Caco-2 (cell line): ENCODE results near the gene LATS2. TPM values are rescaled to one million over a fixed set of nuclear protein-coding genes. Genes with fewer than 3 reads are reported as not detected.

ENCODE experiments used
- BruUV-seq: library from RNA; stranded (reverse); fragments of 400-500 nt; replicated peaks from 2 replicates; lab custom pipeline; 2021; lab: Mats Ljungman, UMichigan
- CTCF ChIA-PET: fragments of 300-600 bp; sonication (Branson Sonifier 250); formaldehyde crosslinking; loops from one replicate; lab custom pipeline; 2022; ENCODE audit warnings: antibody characterized with exemption; lab: Charles Lee
- POLR2A ChIA-PET: fragments of 300-600 bp; sonication (Branson Sonifier 250); formaldehyde crosslinking; loops from one replicate; lab custom pipeline; 2022; ENCODE audit warnings: antibody characterized with exemption; lab: Charles Lee
- DNase-seq, 2 experiments: peaks; one replicate each; pipeline versions ENCODE4 v3.0.0 to v3.0.0-alpha.2; 2020 to 2022
- H3K27me3 ChIP-seq: replicated peaks from 2 replicates; pipeline ENCODE4 v1.6.0; 2011; ENCODE audit warnings: low read length; ENCODE audit not compliant: control insufficient read depth, insufficient read depth
- H3K36me3 ChIP-seq: 2 replicates; pipeline ENCODE4 v1.5.1; 2011; ENCODE audit warnings: low read length; ENCODE audit not compliant: control insufficient read depth, insufficient read depth
- H3K4me1 ChIP-seq: fragments of 250-450 bp; sonication (Bioruptor Pico); 2 replicates; pipeline ENCODE4 v1.5.1; 2020; ENCODE audit warnings: mild to moderate bottlenecking
- H3K4me3 ChIP-seq: 2 replicates; pipeline ENCODE4 v1.5.1; 2011; ENCODE audit warnings: low read depth, mild to moderate bottlenecking, control low read depth, low read length
- H3K9me3 ChIP-seq: fragments of 250-450 bp; sonication (Bioruptor Pico); 2 replicates; pipeline ENCODE4 v1.5.1; 2020; ENCODE audit warnings: mild to moderate bottlenecking, moderate library complexity
- H3K27ac Mint-ChIP-seq: one replicate; pipeline ENCODE4 v1.8.0; 2022; ENCODE audit warnings: mixed read lengths; ENCODE audit not compliant: unreplicated experiment
- H3K27me3 Mint-ChIP-seq: one replicate; pipeline ENCODE4 v1.8.0; 2022; ENCODE audit warnings: mixed read lengths; ENCODE audit not compliant: insufficient read depth, unreplicated experiment
- H3K36me3 Mint-ChIP-seq: one replicate; pipeline ENCODE4 v1.8.0; 2022; ENCODE audit warnings: mild to moderate bottlenecking, mixed read lengths; ENCODE audit not compliant: insufficient read depth, unreplicated experiment
- H3K4me1 Mint-ChIP-seq: one replicate; pipeline ENCODE4 v1.8.0; 2022; ENCODE audit warnings: low read depth, mixed read lengths; ENCODE audit not compliant: unreplicated experiment
- H3K4me3 Mint-ChIP-seq: one replicate; pipeline ENCODE4 v1.8.0; 2022; ENCODE audit warnings: mild to moderate bottlenecking, moderate library complexity, mixed read lengths; ENCODE audit not compliant: unreplicated experiment
- H3K9me3 Mint-ChIP-seq: one replicate; pipeline ENCODE4 v1.8.0; 2022; ENCODE audit warnings: mixed read lengths; ENCODE audit not compliant: unreplicated experiment
- CTCF ChIP-seq, 2 experiments: fragments of 200-600 bp in 1 of 2; IDR thresholded peaks; 1 replicate in 1 of 2; 2 replicates in 1 of 2; pipeline versions ENCODE4 v1.5.1 to v1.8.0; 2011 to 2022; ENCODE audit warnings: antibody characterized with exemption in 1 of 2, control low read depth in 1 of 2, inconsistent platforms in 1 of 2, low read depth in 1 of 2, low read length in 1 of 2, mild to moderate bottlenecking in 1 of 2, moderate library complexity in 1 of 2; ENCODE audit not compliant: insufficient read depth in 1 of 2, severe bottlenecking in 1 of 2, unreplicated experiment in 1 of 2
- intact Hi-C: fragments of 100-400 bp; cut with micrococcal nuclease; formaldehyde crosslinking; loops from one replicate; pipeline ENCODE4 v1.10.0; 2022; ENCODE audit not compliant: unreplicated experiment
- total RNA-seq: library from RNA; stranded (reverse); gene quantifications from 2 replicates; pipeline ENCODE4 v1.2.3, GENCODE V29; 2022

LATS2 gene
- total RNA-seq, 1 experiment from 2014 or later, result 45.6 TPM

DNA sequence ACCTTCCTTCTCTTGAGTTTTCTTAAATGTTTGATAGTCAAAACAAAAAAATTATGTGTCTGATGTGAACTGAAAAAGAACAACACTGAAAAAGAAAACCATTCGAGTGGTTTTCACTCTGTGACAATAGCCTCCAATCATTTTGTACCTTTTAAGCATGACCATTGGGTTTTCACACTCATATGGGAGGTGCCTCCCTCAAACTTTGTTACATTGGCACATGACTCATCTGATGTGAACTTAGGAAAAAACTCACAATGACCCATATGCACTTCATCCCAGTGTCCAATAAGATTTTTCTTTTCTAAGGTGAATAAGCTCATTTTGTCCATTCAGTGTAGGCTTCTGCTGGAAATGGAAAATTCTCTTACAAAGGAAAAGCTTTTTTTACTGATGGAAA is 92.2 kb downstream of the LATS2 start:
- H3K4me1 Mint-ChIP-seq, result peaks cover 23% of the 10 kb centered on the region
- peaks cover 22% of the 10 kb centered on the region for H3K4me1 ChIP-seq
- ChIA-PET POLR2A (no interaction called here), CTCF (no interaction called here)
- H3K36me3 Mint-ChIP-seq, result peaks cover 68% of the 10 kb centered on the region
- H3K27me3 ChIP-seq, result no peaks in the 10 kb centered on the region
- H3K27ac Mint-ChIP-seq, result peak overlapping the region; percentile 20
- intact Hi-C loops, result no loop called here
- no peak for TF ChIP-seq CTCF (IDR thresholded peaks at IDR 0.05; ENCODE audit: insufficient read depth in 1 of 2, low read depth in 1 of 2, low read length in 1 of 2, severe bottlenecking in 1 of 2, unreplicated experiment in 1 of 2)
- DNase-seq, result no peak
- no TSS peak for BruUV-seq
- H3K4me3 ChIP-seq, result no peak overlapping the region
- no peaks in the 10 kb centered on the region for H3K27me3 Mint-ChIP-seq
- no peaks in the 10 kb centered on the region; the same call in 1 of the 2 replicates for H3K9me3 ChIP-seq
- H3K36me3 ChIP-seq, result peaks cover 1% of the 10 kb centered on the region
- no peak overlapping the region for H3K4me3 Mint-ChIP-seq
- peaks cover 8% of the 10 kb centered on the region for H3K9me3 Mint-ChIP-seq

GRCh38 chr13:20968745-20969144 is 92.6 kb downstream of the LATS2 start:
- no peak for TF ChIP-seq CTCF (IDR thresholded peaks at IDR 0.05; ENCODE audit: insufficient read depth in 1 of 2, low read depth in 1 of 2, low read length in 1 of 2, severe bottlenecking in 1 of 2, unreplicated experiment in 1 of 2)
- peaks cover 1% of the 10 kb centered on the region; the same call in 1 of the 2 replicates for H3K36me3 ChIP-seq
- H3K27me3 ChIP-seq, result no peaks in the 10 kb centered on the region
- Mint-ChIP-seq H3K9me3 (peaks cover 8% of the 10 kb centered on the region), H3K27ac (peak overlapping the region; percentile 20), H3K27me3 (no peaks in the 10 kb centered on the region), H3K4me1 (peaks cover 23% of the 10 kb centered on the region), H3K36me3 (peaks cover 64% of the 10 kb centered on the region), H3K4me3 (no peak overlapping the region)
- CTCF ChIA-PET, result no interaction called here
- H3K4me3 ChIP-seq, result no peak overlapping the region
- no peaks in the 10 kb centered on the region; the same call in 1 of the 2 replicates for H3K9me3 ChIP-seq
- intact Hi-C loops, result no loop called here
- no TSS peak for BruUV-seq
- no peak for DNase-seq
- POLR2A ChIA-PET, result no interaction called here
- peaks cover 22% of the 10 kb centered on the region for H3K4me1 ChIP-seq

DNA sequence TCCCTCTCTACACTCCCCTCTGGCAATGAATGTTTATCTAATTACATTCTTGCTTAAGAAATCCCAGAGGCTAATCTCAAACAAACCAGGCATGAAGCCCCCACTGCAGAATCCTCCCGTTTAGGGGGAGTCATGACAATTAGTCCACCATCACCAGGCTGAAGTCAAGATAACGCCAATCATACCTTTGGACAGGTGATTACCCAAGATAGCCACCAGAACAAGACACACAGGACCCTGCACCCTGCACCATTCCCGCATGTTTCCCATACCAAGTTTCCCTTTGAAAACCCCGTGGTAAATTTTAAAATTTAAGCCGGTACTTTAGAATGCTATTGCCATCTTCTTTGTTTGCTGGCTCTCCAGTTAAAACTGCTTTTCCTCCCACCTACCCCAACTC is 94.0 kb downstream of the LATS2 start:
- no peak for TF ChIP-seq CTCF (IDR thresholded peaks at IDR 0.05; ENCODE audit: insufficient read depth in 1 of 2, low read depth in 1 of 2, low read length in 1 of 2, severe bottlenecking in 1 of 2, unreplicated experiment in 1 of 2)
- H3K4me3 Mint-ChIP-seq, result no peak overlapping the region
- Histone ChIP-seq H3K4me3 (no peak overlapping the region), H3K27me3 (no peaks in the 10 kb centered on the region), H3K36me3 (peaks cover 1% of the 10 kb centered on the region; the same call in 1 of the 2 replicates), H3K9me3 (no peaks in the 10 kb centered on the region; the same call in 1 of the 2 replicates), H3K4me1 (peaks cover 22% of the 10 kb centered on the region)
- DNase-seq, result peak; percentile 58 to 69
- peak overlapping the region; percentile 55 for H3K27ac Mint-ChIP-seq
- no TSS peak for BruUV-seq
- peaks cover 50% of the 10 kb centered on the region for H3K36me3 Mint-ChIP-seq
- ChIA-PET CTCF (no interaction called here), POLR2A (no interaction called here)
- intact Hi-C loops, result no loop called here
- peaks cover 8% of the 10 kb centered on the region for H3K9me3 Mint-ChIP-seq
- peaks cover 23% of the 10 kb centered on the region for H3K4me1 Mint-ChIP-seq
- no peaks in the 10 kb centered on the region for H3K27me3 Mint-ChIP-seq
